Peyer's patch (tissue), 4 donors: ENCODE data around the gene CPD.

ENCODE experiments used
- POLR2A ChIP-seq, 2 donors: fragments of 450-650 bp; IDR thresholded peaks; one replicate each; pipeline ENCODE4 v1.5.1; 2017; ENCODE audit warnings: antibody characterized with exemption in 2 of 2, mild to moderate bottlenecking in 2 of 2, moderate library complexity in 2 of 2
- TF ChIP-seq, protein P1 (sequence below), 6 experiments: fragments of 450-650 bp in 4 of 6; fragments of 200-600 bp in 2 of 6; sonication (generic) in 1 of 6; IDR thresholded peaks; one replicate each; pipeline ENCODE4 v1.5.1; 2017 to 2019; ENCODE audit warnings: antibody characterized with exemption in 6 of 6, mild to moderate bottlenecking in 3 of 6, moderate library complexity in 1 of 6

DNA sequence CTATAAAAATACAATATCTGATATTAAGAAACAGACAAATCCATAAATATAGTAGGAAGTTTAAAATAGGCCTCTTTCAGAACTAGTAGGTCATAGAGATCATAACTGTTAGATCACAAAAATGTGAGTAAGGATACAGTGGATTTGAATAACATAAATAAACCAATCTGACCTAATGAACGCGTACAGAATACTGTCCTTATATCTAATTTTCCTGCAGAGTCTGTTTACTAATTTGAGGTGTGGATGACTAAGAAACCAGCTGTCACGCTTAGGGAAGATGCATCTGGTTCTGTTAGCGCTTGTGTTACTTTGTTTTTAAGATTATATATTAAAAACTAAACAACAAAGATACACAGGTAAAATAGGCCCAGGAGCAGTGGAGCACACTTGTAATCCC lies 14.8 kb downstream of the CPD start:
- TF ChIP-seq, protein P1, sequence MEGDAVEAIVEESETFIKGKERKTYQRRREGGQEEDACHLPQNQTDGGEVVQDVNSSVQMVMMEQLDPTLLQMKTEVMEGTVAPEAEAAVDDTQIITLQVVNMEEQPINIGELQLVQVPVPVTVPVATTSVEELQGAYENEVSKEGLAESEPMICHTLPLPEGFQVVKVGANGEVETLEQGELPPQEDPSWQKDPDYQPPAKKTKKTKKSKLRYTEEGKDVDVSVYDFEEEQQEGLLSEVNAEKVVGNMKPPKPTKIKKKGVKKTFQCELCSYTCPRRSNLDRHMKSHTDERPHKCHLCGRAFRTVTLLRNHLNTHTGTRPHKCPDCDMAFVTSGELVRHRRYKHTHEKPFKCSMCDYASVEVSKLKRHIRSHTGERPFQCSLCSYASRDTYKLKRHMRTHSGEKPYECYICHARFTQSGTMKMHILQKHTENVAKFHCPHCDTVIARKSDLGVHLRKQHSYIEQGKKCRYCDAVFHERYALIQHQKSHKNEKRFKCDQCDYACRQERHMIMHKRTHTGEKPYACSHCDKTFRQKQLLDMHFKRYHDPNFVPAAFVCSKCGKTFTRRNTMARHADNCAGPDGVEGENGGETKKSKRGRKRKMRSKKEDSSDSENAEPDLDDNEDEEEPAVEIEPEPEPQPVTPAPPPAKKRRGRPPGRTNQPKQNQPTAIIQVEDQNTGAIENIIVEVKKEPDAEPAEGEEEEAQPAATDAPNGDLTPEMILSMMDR (IDR thresholded peaks at IDR 0.05): no peak
- no peak for TF ChIP-seq POLR2A (IDR thresholded peaks at IDR 0.05)
